Retinal pigment epithelial cell (primary cell): Measurements from ENCODE around the gene STAB2.

ENCODE experiments used
- DNase-seq: peaks from one replicate; pipeline ENCODE4 v3.0.0-alpha.2; 2010; ENCODE audit warnings: low read depth
- H3K4me3 ChIP-seq: 2 replicates; pipeline ENCODE4 v1.5.1; 2011; ENCODE audit warnings: mild to moderate bottlenecking, low read length, control low read depth, moderate library complexity
- CTCF ChIP-seq: conservative IDR thresholded peaks from 2 replicates; pipeline ENCODE4 v1.5.1; 2011; ENCODE audit warnings: low read depth, low read length, control low read depth, inconsistent platforms

The STAB2 gene

GRCh38 chr12:103600967-103601728 is 14.1 kb downstream of the STAB2 start:
- no peak for DNase-seq
- H3K4me3 ChIP-seq, result no peak overlapping the region
- no peak for TF ChIP-seq CTCF

GRCh38 chr12:103620395-103620794 is 33.3 kb downstream of the STAB2 start:
- DNase-seq, result no peak
- H3K4me3 ChIP-seq, result no peak overlapping the region
- no peak for TF ChIP-seq CTCF

GRCh38 chr12:103623716-103624115 is 36.6 kb downstream of the STAB2 start:
- no peak overlapping the region for H3K4me3 ChIP-seq
- no peak for DNase-seq
- TF ChIP-seq CTCF, result no peak

- DNase-seq, result peak; percentile 27
- no peak overlapping the region for H3K4me3 ChIP-seq
- TF ChIP-seq CTCF, result peak; percentile 34
Measured at GRCh38 chr12:103626498-103626897, 39.4 kb downstream of the STAB2 start.

GRCh38 chr12:103627189-103627855 is 40.2 kb downstream of the STAB2 start:
- H3K4me3 ChIP-seq, result no peak overlapping the region
- TF ChIP-seq CTCF, result no peak
- no peak for DNase-seq

- DNase-seq, result peak; percentile 6
- peak; percentile 97 for TF ChIP-seq CTCF
- no peak overlapping the region for H3K4me3 ChIP-seq
Measured at GRCh38 chr12:103632554-103633216, 45.6 kb downstream of the STAB2 start.

GRCh38 chr12:103634732-103635131 is 47.7 kb downstream of the STAB2 start:
- no peak for TF ChIP-seq CTCF
- DNase-seq, result no peak
- H3K4me3 ChIP-seq, result no peak overlapping the region
